PC-3 (cell line): ENCODE results near the gene ADAMTSL3.

Source experiments
- EZH2 ChIP-seq: fragments of 300-600 bp; sonication (generic); IDR thresholded peaks from one replicate; pipeline ENCODE4 v1.6.1; 2017; ENCODE audit warnings: antibody characterized with exemption, mild to moderate bottlenecking, low read length; ENCODE audit not compliant: unreplicated experiment
- EZH2phosphoT487 ChIP-seq: fragments of 300-600 bp; sonication (generic); IDR thresholded peaks from 2 replicates; pipeline ENCODE4 v1.6.1; 2018; ENCODE audit warnings: mild to moderate bottlenecking, antibody characterized with exemption, low read length, borderline replicate concordance
- TF ChIP-seq, protein P1 (sequence below): fragments of 300-600 bp; sonication (generic); conservative IDR thresholded peaks from 2 replicates; pipeline ENCODE4 v1.5.1; 2017; ENCODE audit warnings: antibody characterized with exemption, low read depth, mild to moderate bottlenecking, low read length

DNA sequence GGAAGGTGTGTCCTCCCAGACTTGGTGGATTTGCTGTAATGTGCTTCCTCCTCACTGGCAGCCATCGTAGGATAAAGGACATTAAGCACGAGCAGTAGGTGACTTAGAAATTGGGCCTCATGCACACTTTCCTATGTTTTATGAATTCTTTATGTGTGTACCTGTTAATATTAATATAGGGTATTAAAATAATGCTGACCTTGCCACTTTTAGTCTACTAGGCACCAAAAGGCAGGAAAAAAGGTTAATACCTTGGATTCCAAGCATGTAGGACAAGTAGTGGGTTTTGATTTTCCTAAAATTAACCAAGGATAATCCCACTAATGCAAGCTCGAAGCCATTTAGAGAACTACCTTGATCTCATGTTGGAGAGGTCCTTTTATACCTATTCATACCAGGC is 55.9 kb downstream of the ADAMTSL3 start:
- TF ChIP-seq, protein P1, sequence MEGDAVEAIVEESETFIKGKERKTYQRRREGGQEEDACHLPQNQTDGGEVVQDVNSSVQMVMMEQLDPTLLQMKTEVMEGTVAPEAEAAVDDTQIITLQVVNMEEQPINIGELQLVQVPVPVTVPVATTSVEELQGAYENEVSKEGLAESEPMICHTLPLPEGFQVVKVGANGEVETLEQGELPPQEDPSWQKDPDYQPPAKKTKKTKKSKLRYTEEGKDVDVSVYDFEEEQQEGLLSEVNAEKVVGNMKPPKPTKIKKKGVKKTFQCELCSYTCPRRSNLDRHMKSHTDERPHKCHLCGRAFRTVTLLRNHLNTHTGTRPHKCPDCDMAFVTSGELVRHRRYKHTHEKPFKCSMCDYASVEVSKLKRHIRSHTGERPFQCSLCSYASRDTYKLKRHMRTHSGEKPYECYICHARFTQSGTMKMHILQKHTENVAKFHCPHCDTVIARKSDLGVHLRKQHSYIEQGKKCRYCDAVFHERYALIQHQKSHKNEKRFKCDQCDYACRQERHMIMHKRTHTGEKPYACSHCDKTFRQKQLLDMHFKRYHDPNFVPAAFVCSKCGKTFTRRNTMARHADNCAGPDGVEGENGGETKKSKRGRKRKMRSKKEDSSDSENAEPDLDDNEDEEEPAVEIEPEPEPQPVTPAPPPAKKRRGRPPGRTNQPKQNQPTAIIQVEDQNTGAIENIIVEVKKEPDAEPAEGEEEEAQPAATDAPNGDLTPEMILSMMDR: no peak
- TF ChIP-seq EZH2 (no peak), EZH2phosphoT487 (no peak)
